Measurements from ENCODE around the gene PSPN. TPM values are rescaled to one million over a fixed set of nuclear protein-coding genes. Genes with fewer than 3 reads are reported as not detected.
A peak's percentile ranks its signal among the peaks of the same experiment; 100 is the strongest.

Gene PSPN
- total and polyA plus RNA-seq, 11 donors, result 0.24 to 1.4 (median 0.86) TPM

GRCh38 chr19:6376512-6377190, 918 bp upstream of the PSPN start:
- Histone ChIP-seq H3K4me1 (peaks cover 0 to 20% (median 7%) of the 10 kb centered on the region in 12 donors), H3K36me3 (peaks cover 0 to 49% (median 40%) of the 10 kb centered on the region in 9 donors), H3K9me3 (peaks cover 0 to 7% (median 0%) of the 10 kb centered on the region in 12 donors), H3K27me3 (no peaks in the 10 kb centered on the region), H3K4me3 (no peak overlapping the region), H3K27ac (no peak overlapping the region)
- DNase-seq (no peak), ATAC-seq (no peak)
- TF ChIP-seq CTCF (IDR thresholded peaks at IDR 0.05), result no peak
- no peak for TF ChIP-seq POLR2A (IDR thresholded peaks at IDR 0.05)
- intact Hi-C loops (cut with DNase I), result loop anchor here in 2 of 10 donors (10.0 kb wide), 2 partner anchors 368 to 472 kb away; partner anchors contain the start of genes NDUFA11 (in 1 of the 2) and VMAC (in 1 of the 2)
- WGBS, 4 donors, result 68 to 80% (median 75%) methylated on average over 15 to 19 of the region's 19 CpGs

GRCh38 chr19:6374711-6375410, 872 bp downstream of the PSPN start:
- DNase-seq (no peak), ATAC-seq (no peak)
- TF ChIP-seq CTCF (IDR thresholded peaks at IDR 0.05) (no peak), POLR2A (IDR thresholded peaks at IDR 0.05) (no peak)
- WGBS, 4 donors, result 79 to 89% (median 86%) methylated on average over 10 to 29 of the region's 29 CpGs
- Histone ChIP-seq H3K36me3 (peaks cover 0 to 31% (median 22%) of the 10 kb centered on the region in 9 donors), H3K27me3 (no peaks in the 10 kb centered on the region), H3K4me3 (no peak overlapping the region), H3K27ac (peak overlapping the region in 1 of 12 donors; percentile 99), H3K4me1 (peaks cover 0 to 20% (median 7%) of the 10 kb centered on the region in 12 donors), H3K9me3 (peaks cover 0 to 3% (median 0%) of the 10 kb centered on the region in 12 donors)
- intact Hi-C loops (cut with DNase I), result loop anchor here in 3 of 10 donors (5.0 to 10.0 kb wide), 6 partner anchors 47 to 470 kb away; partner anchors contain the start of genes GPR108 (in 1 of the 3), KHSRP (in 1 of the 3), MLLT1 (in 1 of the 3) and NDUFA11 (in 1 of the 3)

- TF ChIP-seq CTCF (IDR thresholded peaks at IDR 0.05) (no peak), POLR2A (IDR thresholded peaks at IDR 0.05) (no peak)
- H3K36me3 ChIP-seq, result peaks cover 0 to 26% (median 18%) of the 10 kb centered on the region in 9 donors
- no peaks in the 10 kb centered on the region for H3K9me3 ChIP-seq
- no peaks in the 10 kb centered on the region for H3K27me3 ChIP-seq
- ATAC-seq (no peak), DNase-seq (peak in 1 of 5 donors; percentile 36)
- peak overlapping the region in 3 of 12 donors; percentile 73 to 99 (median 98) for H3K4me3 ChIP-seq
- WGBS, 4 donors, result 72 to 81% (median 77%) methylated on average over 22 to 29 of the region's 29 CpGs
- intact Hi-C loops (cut with DNase I), result loop anchor here in 3 of 10 donors (5.0 to 10.0 kb wide), 6 partner anchors 48 to 469 kb away; partner anchors contain the start of genes GPR108 (in 1 of the 3), KHSRP (in 1 of the 3), MLLT1 (in 1 of the 3) and NDUFA11 (in 1 of the 3)
- H3K27ac ChIP-seq, result peak overlapping the region in 5 of 12 donors; percentile 44 to 100 (median 99)
- H3K4me1 ChIP-seq, result peaks cover 0 to 20% (median 7%) of the 10 kb centered on the region in 12 donors
Measured at GRCh38 chr19:6374161-6374709, 1.5 kb downstream of the PSPN start.
